ENCODE results near the gene DEFB129. TPM values are rescaled to one million over a fixed set of nuclear protein-coding genes. Genes with fewer than 3 reads are reported as not detected.

DEFB129 gene
- total and polyA plus RNA-seq, 3 donors from 2014 or later = not detected

DNA sequence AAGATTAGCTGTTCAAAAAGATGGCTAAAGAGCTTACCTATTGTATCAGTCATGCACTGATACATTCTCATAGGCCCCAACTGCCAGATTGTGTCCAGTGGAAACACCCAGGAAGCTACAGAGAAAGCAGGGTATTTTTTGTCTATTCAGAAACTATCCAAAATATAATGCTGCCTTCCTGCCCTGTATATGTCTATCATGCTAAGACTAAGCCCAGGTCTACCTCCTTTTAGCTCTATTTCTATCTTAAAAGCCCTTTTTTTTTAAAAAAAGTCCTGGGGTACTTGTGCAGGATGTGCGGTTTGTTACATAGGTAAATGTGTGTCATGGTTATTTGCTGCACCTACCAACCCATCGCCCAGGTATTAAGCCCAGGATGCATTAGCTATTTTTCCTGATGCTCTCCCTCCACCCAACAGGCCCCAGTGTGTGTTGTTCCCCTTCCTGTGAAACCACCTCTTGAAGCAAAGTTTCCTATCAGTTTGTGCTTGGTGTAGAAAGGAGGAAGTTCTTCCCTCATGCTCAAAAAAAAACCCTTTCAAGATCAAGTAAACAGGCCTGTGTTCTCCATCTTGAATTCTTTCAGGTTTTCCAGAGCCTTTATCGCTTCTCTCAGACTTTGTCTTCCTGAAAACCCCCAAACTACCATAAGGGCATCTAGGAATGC, 514 bp downstream of the DEFB129 start:
- no peak for DNase-seq
- H3K4me1 ChIP-seq = no peaks in the 10 kb centered on the region
- no peaks in the 10 kb centered on the region for H3K36me3 ChIP-seq (ENCODE audit: low read depth, missing control alignments)
- no peak overlapping the region for H3K4me3 ChIP-seq
- WGBS, 2 donors = 69 to 89% methylated on average over 3 of the region's 3 CpGs
- no peak overlapping the region for H3K27ac ChIP-seq
- intact Hi-C loops (cut with DNase I; ENCODE audit: low total_unique reads) = no loop called here
- no peaks in the 10 kb centered on the region for H3K9me3 ChIP-seq
- no peaks in the 10 kb centered on the region for H3K27me3 ChIP-seq
- TF ChIP-seq POLR2A (IDR thresholded peaks at IDR 0.05) (no peak), CTCF (IDR thresholded peaks at IDR 0.05) (no peak)

DNA sequence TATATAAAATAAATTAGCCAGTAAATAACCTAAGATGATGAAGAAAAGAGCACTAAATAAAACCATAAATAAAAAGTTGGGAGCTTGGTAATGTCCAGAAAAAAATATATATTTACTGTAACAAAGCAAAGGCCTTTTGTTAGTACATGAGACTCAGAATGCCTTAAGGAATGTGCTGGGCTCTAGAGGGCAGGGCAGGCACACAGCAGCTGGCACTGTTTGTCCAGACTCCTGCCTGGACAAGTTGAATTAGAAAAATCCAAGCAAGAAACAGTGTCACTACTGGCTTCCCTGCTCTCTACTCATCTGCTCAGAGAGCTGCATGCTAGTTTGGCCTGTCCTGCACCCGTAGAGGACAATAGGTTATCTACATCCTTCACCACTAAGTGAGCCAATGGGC, 8.8 kb downstream of the DEFB129 start:
- TF ChIP-seq POLR2A (IDR thresholded peaks at IDR 0.05) (no peak), CTCF (IDR thresholded peaks at IDR 0.05) (no peak)
- H3K4me1 ChIP-seq = no peaks in the 10 kb centered on the region
- intact Hi-C loops (cut with DNase I; ENCODE audit: low total_unique reads) = no loop called here
- H3K36me3 ChIP-seq (ENCODE audit: low read depth, missing control alignments) = no peaks in the 10 kb centered on the region
- 52 to 80% methylated on average over 1 of the region's 1 CpG for WGBS, 2 donors
- no peaks in the 10 kb centered on the region for H3K9me3 ChIP-seq
- H3K27ac ChIP-seq = no peak overlapping the region
- DNase-seq = peak; percentile 54
- no peak overlapping the region for H3K4me3 ChIP-seq
- H3K27me3 ChIP-seq = no peaks in the 10 kb centered on the region

- H3K9me3 ChIP-seq = no peaks in the 10 kb centered on the region
- intact Hi-C loops (cut with DNase I; ENCODE audit: low total_unique reads) = no loop called here
- no peaks in the 10 kb centered on the region for H3K27me3 ChIP-seq
- TF ChIP-seq CTCF (IDR thresholded peaks at IDR 0.05) = no peak
- TF ChIP-seq POLR2A (IDR thresholded peaks at IDR 0.05) = no peak
- no peak overlapping the region for H3K4me3 ChIP-seq
- no peaks in the 10 kb centered on the region for H3K4me1 ChIP-seq
- WGBS, 2 donors = 59 to 68% methylated on average over 4 of the region's 4 CpGs
- no peak overlapping the region for H3K27ac ChIP-seq
- no peaks in the 10 kb centered on the region for H3K36me3 ChIP-seq (ENCODE audit: low read depth, missing control alignments)
- DNase-seq = no peak
Observed at GRCh38 chr20:237489-237888, 10.4 kb downstream of the DEFB129 start.

- DNase-seq = no peak
- TF ChIP-seq CTCF (IDR thresholded peaks at IDR 0.05) (no peak), POLR2A (IDR thresholded peaks at IDR 0.05) (no peak)
- no peaks in the 10 kb centered on the region for H3K4me1 ChIP-seq
- no peak overlapping the region for H3K4me3 ChIP-seq
- no peaks in the 10 kb centered on the region for H3K36me3 ChIP-seq (ENCODE audit: low read depth, missing control alignments)
- H3K27ac ChIP-seq = no peak overlapping the region
- H3K9me3 ChIP-seq = no peaks in the 10 kb centered on the region
- 73 to 74% methylated on average over 3 of the region's 3 CpGs for WGBS, 2 donors
- intact Hi-C loops (cut with DNase I; ENCODE audit: low total_unique reads) = no loop called here
- H3K27me3 ChIP-seq = no peaks in the 10 kb centered on the region
Observed at GRCh38 chr20:237929-238328, 10.9 kb downstream of the DEFB129 start.

GRCh38 chr20:242905-243304, 15.8 kb downstream of the DEFB129 start:
- Histone ChIP-seq H3K27me3 (no peaks in the 10 kb centered on the region), H3K27ac (no peak overlapping the region), H3K4me3 (no peak overlapping the region), H3K4me1 (no peaks in the 10 kb centered on the region), H3K36me3 (ENCODE audit: low read depth, missing control alignments) (no peaks in the 10 kb centered on the region), H3K9me3 (no peaks in the 10 kb centered on the region)
- WGBS, 2 donors = 81 to 94% methylated on average over 2 of the region's 2 CpGs
- DNase-seq = no peak
- intact Hi-C loops (cut with DNase I; ENCODE audit: low total_unique reads) = no loop called here
- TF ChIP-seq CTCF (IDR thresholded peaks at IDR 0.05) (no peak), POLR2A (IDR thresholded peaks at IDR 0.05) (no peak)
